ENCODE data around the gene PRR12. TPM values are rescaled to one million over a fixed set of nuclear protein-coding genes. Genes with fewer than 3 reads are reported as not detected.

Gene PRR12
- total RNA-seq, 2 donors from 2014 or later = 12.4 to 24.5 TPM

DNA sequence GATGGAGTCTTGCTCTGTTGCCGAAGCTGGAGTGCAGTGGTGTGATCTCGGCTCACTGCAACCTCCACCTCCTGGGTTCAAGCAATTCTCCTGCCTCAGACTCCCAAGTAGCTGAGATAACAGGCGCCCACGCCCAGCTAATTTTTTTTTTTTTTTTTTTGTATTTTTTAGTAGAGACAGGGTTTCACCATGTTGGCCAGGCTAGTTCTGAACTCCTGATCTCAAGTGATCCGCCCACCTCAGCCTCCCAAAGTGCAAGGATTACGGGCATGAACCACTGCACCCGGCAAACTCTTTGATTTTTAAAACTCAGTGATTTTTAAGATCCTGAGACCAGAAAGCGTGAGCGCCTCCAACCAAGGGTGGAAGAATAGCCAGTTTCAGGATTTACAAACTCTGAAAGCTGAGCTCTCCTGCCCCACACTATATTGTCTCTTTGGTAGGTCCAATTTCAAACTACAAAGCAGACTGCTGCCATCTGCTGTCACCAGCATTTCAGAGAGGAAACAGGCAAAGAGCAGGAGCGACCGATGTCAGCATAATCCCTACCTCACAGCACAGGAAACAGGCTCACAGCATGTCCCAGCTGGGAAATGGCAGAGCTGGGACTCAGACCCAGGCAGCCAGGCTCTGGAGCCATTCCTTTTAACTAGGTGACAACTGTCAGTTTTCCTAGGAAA, 19.8 kb upstream of the PRR12 start:
- TF ChIP-seq, protein P1, sequence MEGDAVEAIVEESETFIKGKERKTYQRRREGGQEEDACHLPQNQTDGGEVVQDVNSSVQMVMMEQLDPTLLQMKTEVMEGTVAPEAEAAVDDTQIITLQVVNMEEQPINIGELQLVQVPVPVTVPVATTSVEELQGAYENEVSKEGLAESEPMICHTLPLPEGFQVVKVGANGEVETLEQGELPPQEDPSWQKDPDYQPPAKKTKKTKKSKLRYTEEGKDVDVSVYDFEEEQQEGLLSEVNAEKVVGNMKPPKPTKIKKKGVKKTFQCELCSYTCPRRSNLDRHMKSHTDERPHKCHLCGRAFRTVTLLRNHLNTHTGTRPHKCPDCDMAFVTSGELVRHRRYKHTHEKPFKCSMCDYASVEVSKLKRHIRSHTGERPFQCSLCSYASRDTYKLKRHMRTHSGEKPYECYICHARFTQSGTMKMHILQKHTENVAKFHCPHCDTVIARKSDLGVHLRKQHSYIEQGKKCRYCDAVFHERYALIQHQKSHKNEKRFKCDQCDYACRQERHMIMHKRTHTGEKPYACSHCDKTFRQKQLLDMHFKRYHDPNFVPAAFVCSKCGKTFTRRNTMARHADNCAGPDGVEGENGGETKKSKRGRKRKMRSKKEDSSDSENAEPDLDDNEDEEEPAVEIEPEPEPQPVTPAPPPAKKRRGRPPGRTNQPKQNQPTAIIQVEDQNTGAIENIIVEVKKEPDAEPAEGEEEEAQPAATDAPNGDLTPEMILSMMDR (IDR thresholded peaks at IDR 0.05) = no peak
- DNase-seq (ENCODE audit: low spot score) (no peak), ATAC-seq (ENCODE audit: insufficient number of reproducible peaks, low FRiP score, low read depth) (no peak)
- Histone ChIP-seq H3K36me3 (peaks cover 4% of the 10 kb centered on the region), H3K27ac (no peak overlapping the region), H3K4me1 (ENCODE audit: control insufficient read depth in 1 of 2, low read depth in 2 of 2) (peaks cover 6 to 8% of the 10 kb centered on the region in 2 donors), H3K27me3 (replicated peaks; ENCODE audit: insufficient read depth) (no peaks in the 10 kb centered on the region), H3K4me3 (no peak overlapping the region), H3K9me3 (no peaks in the 10 kb centered on the region)

DNA sequence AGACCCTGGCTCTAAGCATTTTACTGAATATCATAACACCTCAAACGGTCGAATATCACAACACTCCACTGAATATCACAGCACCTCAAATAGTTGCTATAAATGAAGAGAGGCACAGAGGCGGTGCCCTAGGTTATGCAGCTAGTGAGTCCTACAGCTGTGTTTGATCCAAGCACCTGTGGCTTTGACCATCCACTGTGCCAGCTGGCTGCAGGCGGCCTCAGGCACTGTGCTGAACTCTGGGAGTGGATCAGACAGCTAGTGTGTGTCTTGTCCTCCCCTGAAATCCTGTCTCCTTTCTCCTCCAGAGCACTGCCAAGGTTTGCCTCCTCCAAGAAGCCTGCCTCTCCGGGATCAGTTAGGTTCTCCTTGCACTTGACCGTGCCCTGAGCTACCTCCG, 18.0 kb upstream of the PRR12 start:
- H3K36me3 ChIP-seq = peaks cover 4% of the 10 kb centered on the region

GRCh38 chr19:49573425-49573824, 17.6 kb upstream of the PRR12 start:
- DNase-seq (ENCODE audit: low spot score) (no peak), ATAC-seq (ENCODE audit: insufficient number of reproducible peaks, low FRiP score, low read depth) (no peak)
- Histone ChIP-seq H3K27me3 (replicated peaks; ENCODE audit: insufficient read depth) (no peaks in the 10 kb centered on the region), H3K27ac (no peak overlapping the region), H3K4me1 (ENCODE audit: control insufficient read depth in 1 of 2, low read depth in 2 of 2) (peaks cover 6 to 8% of the 10 kb centered on the region in 2 donors), H3K36me3 (peaks cover 4% of the 10 kb centered on the region), H3K9me3 (no peaks in the 10 kb centered on the region), H3K4me3 (no peak overlapping the region)
- TF ChIP-seq, protein P1 (IDR thresholded peaks at IDR 0.05) = no peak

More for the DNA sequence above, 18.0 kb upstream of the PRR12 start:
- ATAC-seq (ENCODE audit: insufficient number of reproducible peaks, low FRiP score, low read depth) = no peak
- Histone ChIP-seq H3K4me3 (no peak overlapping the region), H3K4me1 (ENCODE audit: control insufficient read depth in 1 of 2, low read depth in 2 of 2) (peaks cover 6 to 8% of the 10 kb centered on the region in 2 donors), H3K27ac (no peak overlapping the region), H3K27me3 (replicated peaks; ENCODE audit: insufficient read depth) (no peaks in the 10 kb centered on the region), H3K9me3 (no peaks in the 10 kb centered on the region)
- DNase-seq (ENCODE audit: low spot score) = no peak
- TF ChIP-seq, protein P1 (IDR thresholded peaks at IDR 0.05) = no peak

GRCh38 chr19:49574206-49574755, 16.7 kb upstream of the PRR12 start:
- no peak for ATAC-seq (ENCODE audit: insufficient number of reproducible peaks, low FRiP score, low read depth)
- peaks cover 4% of the 10 kb centered on the region for H3K36me3 ChIP-seq
- DNase-seq (ENCODE audit: low spot score) = no peak
- H3K27me3 ChIP-seq (replicated peaks; ENCODE audit: insufficient read depth) = no peaks in the 10 kb centered on the region
- peaks cover 8 to 9% of the 10 kb centered on the region in 2 donors for H3K4me1 ChIP-seq (ENCODE audit: control insufficient read depth in 1 of 2, low read depth in 2 of 2)
- H3K4me3 ChIP-seq = no peak overlapping the region
- H3K9me3 ChIP-seq = no peaks in the 10 kb centered on the region
- TF ChIP-seq, protein P1 (IDR thresholded peaks at IDR 0.05) = no peak
- no peak overlapping the region for H3K27ac ChIP-seq

DNA sequence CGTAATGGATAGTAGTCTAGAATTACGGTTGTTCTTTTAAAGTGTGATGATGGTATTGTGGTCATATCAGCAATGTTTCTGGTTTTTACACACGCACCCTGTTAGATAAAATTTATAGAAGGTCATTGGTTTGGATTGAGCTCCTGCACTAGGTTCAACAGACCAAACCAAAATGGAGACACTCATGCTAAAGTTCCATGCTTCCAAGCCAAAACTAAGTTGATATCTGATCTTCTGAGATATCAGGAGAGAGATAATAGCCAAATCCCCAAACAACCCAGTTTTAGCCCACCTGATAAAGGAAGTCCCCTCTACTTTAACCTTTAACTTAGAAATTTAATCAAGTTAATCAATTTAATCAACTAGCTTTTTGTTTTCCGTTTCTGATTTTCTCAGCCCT, 11.8 kb upstream of the PRR12 start:
- DNase-seq (ENCODE audit: low spot score) = no peak
- H3K9me3 ChIP-seq = no peaks in the 10 kb centered on the region
- H3K27ac ChIP-seq = no peak overlapping the region
- H3K4me3 ChIP-seq = peak overlapping the region; percentile 77
- ATAC-seq (ENCODE audit: insufficient number of reproducible peaks, low FRiP score, low read depth) = no peak
- H3K36me3 ChIP-seq = peaks cover 4% of the 10 kb centered on the region
- H3K4me1 ChIP-seq (ENCODE audit: control insufficient read depth in 1 of 2, low read depth in 2 of 2) = peaks cover 9 to 16% of the 10 kb centered on the region in 2 donors
- TF ChIP-seq, protein P1 (IDR thresholded peaks at IDR 0.05) = no peak
- H3K27me3 ChIP-seq (replicated peaks; ENCODE audit: insufficient read depth) = no peaks in the 10 kb centered on the region
